ENCODE data around the gene CERS1.

Gene CERS1

GRCh38 chr19:18858906-18859646, 36.9 kb downstream of the CERS1 start:
- no peak for TF ChIP-seq POLR2AphosphoS5 (IDR thresholded peaks at IDR 0.05; ENCODE audit: low read depth, low read length)
- no peak for TF ChIP-seq TAF1 (IDR thresholded peaks at IDR 0.05; ENCODE audit: borderline replicate concordance, low read depth, low read length)
- TF ChIP-seq POLR2A (IDR thresholded peaks at IDR 0.05; ENCODE audit: low read depth, low read length) = no peak
- DNase-seq (ENCODE audit: insufficient read length) (no peak), FAIRE-seq (no peak)

DNA sequence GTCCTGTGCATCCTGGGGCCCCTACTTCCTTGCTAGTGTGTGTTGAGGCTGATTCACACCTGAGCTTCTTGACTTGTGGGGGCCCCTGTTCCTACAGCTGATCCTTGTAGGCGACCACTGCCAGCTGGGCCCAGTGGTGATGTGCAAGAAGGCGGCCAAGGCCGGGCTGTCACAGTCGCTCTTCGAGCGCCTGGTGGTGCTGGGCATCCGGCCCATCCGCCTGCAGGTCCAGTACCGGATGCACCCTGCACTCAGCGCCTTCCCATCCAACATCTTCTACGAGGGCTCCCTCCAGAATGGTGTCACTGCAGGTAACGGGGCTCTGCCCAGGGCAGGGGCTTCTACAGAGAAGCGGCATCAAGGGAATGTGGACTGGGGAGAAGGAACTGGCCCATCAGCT, 38.7 kb downstream of the CERS1 start:
- no peak for DNase-seq (ENCODE audit: insufficient read length)
- FAIRE-seq = no peak
- TF ChIP-seq TAF1 (IDR thresholded peaks at IDR 0.05; ENCODE audit: borderline replicate concordance, low read depth, low read length) (no peak), POLR2AphosphoS5 (IDR thresholded peaks at IDR 0.05; ENCODE audit: low read depth, low read length) (no peak), POLR2A (IDR thresholded peaks at IDR 0.05; ENCODE audit: low read depth, low read length) (no peak)

DNA sequence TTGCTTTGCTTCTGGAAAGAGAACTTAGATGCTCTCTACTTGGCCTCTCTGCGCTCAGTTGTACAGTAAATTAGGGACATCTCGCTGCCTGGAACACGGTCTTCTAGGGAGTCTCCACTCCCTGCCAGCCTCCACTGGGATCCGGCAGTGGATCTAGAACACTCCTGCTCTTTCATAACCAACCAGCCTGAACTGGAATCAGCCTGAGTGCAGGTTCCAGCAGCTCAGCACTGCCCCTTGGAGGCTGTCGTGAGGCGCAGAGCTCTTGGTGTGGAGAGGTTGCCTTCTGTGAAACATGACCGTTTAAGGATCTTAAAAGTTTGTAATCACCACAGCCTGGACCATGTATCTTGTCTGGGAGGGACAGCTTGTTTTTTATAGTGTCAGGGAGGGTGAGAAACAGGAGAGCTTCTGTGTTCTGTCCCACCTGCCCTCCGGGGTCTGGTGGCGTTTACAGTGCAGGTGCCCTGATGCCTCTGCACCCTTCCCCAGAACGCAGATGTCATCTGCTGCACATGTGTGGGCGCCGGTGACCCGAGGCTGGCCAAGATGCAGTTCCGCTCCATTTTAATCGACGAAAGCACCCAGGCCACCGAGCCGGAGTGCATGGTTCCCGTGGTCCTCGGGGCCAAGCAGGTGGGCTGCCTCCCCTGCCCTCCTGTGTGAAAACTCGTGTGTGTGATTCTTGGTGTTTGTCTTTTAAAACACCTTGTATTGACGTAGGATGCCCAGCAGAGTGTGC, 39.4 kb downstream of the CERS1 start:
- TF ChIP-seq POLR2A (IDR thresholded peaks at IDR 0.05; ENCODE audit: low read depth, low read length) = no peak
- TF ChIP-seq POLR2AphosphoS5 (IDR thresholded peaks at IDR 0.05; ENCODE audit: low read depth, low read length) = no peak; the same call in none of the 2 replicates
- TF ChIP-seq TAF1 (IDR thresholded peaks at IDR 0.05; ENCODE audit: borderline replicate concordance, low read depth, low read length) = no peak
- FAIRE-seq (no peak), DNase-seq (ENCODE audit: insufficient read length) (no peak)

DNA sequence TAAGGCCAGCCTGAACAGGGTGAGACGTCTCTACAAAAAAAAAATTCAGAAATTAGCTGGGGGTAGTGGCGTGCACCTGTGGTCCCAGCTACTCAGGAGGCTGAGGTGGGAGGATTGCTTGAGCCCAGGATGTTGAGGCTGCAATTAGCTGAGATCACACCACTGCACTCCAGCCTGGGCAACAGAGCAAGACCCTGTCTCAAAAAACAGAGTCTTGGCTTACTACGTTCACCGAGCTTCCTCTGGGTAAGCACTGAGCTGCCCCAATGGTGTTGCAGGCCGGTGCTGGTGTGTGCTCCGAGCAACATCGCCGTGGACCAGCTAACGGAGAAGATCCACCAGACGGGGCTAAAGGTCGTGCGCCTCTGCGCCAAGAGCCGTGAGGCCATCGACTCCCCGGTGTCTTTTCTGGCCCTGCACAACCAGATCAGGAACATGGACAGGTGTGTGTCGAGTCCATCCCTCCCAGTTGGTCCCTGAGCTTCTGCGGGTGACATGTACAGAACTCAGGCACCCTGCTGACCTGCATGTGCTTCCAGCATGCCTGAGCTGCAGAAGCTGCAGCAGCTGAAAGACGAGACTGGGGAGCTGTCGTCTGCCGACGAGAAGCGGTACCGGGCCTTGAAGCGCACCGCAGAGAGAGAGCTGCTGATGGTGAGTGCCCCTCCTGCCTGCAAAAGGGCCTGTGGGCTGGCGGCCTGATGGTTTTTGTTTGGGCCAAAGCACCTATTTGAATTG, 40.1 kb downstream of the CERS1 start:
- TF ChIP-seq POLR2AphosphoS5 (IDR thresholded peaks at IDR 0.05; ENCODE audit: low read depth, low read length) = no peak
- no peak for TF ChIP-seq TAF1 (IDR thresholded peaks at IDR 0.05; ENCODE audit: borderline replicate concordance, low read depth, low read length)
- no peak for TF ChIP-seq POLR2A (IDR thresholded peaks at IDR 0.05; ENCODE audit: low read depth, low read length)
- FAIRE-seq = no peak
- no peak for DNase-seq (ENCODE audit: insufficient read length)

DNA sequence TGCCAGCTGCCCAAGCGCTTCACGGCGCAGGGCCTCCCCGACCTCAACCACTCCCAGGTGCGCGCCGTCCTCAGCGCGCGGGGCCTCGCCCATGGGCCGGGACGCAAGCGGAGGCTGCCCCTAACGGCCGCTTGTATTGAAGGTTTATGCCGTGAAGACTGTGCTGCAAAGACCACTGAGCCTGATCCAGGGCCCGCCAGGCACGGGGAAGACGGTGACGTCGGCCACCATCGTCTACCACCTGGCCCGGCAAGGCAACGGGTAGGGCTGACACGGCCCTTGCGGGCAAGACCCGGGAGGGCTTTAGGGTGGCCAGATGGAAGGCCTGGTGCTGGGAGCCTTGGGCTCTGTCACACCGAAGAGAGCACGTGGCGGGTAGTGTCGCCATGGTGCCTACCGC, 41.0 kb downstream of the CERS1 start:
- DNase-seq (ENCODE audit: insufficient read length) (no peak), FAIRE-seq (no peak)
- TF ChIP-seq TAF1 (IDR thresholded peaks at IDR 0.05; ENCODE audit: borderline replicate concordance, low read depth, low read length) (no peak), POLR2AphosphoS5 (IDR thresholded peaks at IDR 0.05; ENCODE audit: low read depth, low read length) (no peak), POLR2A (IDR thresholded peaks at IDR 0.05; ENCODE audit: low read depth, low read length) (no peak)

- TF ChIP-seq POLR2A (IDR thresholded peaks at IDR 0.05; ENCODE audit: low read depth, low read length) (0 out of 2 replicates have a peak, but pooled peaks have one; percentile 15), POLR2AphosphoS5 (IDR thresholded peaks at IDR 0.05; ENCODE audit: low read depth, low read length) (no peak; the same call in 1 of the 2 replicates)
- no peak for DNase-seq (ENCODE audit: insufficient read length)
- FAIRE-seq = no peak
Observed at GRCh38 chr19:18853755-18854427, 42.1 kb downstream of the CERS1 start.

GRCh38 chr19:18852648-18853047, 43.3 kb downstream of the CERS1 start:
- TF ChIP-seq POLR2AphosphoS5 (IDR thresholded peaks at IDR 0.05; ENCODE audit: low read depth, low read length) = no peak
- no peak for TF ChIP-seq POLR2A (IDR thresholded peaks at IDR 0.05; ENCODE audit: low read depth, low read length)
- no peak for TF ChIP-seq TAF1 (IDR thresholded peaks at IDR 0.05; ENCODE audit: borderline replicate concordance, low read depth, low read length)
- FAIRE-seq (no peak), DNase-seq (ENCODE audit: insufficient read length) (no peak)

GRCh38 chr19:18851673-18852325, 44.2 kb downstream of the CERS1 start:
- no peak for FAIRE-seq
- DNase-seq (ENCODE audit: insufficient read length) = no peak
- TF ChIP-seq POLR2AphosphoS5 (IDR thresholded peaks at IDR 0.05; ENCODE audit: low read depth, low read length) (0 out of 2 replicates have a peak, but pooled peaks have one; percentile 1), TAF1 (IDR thresholded peaks at IDR 0.05; ENCODE audit: borderline replicate concordance, low read depth, low read length) (no peak)

DNA sequence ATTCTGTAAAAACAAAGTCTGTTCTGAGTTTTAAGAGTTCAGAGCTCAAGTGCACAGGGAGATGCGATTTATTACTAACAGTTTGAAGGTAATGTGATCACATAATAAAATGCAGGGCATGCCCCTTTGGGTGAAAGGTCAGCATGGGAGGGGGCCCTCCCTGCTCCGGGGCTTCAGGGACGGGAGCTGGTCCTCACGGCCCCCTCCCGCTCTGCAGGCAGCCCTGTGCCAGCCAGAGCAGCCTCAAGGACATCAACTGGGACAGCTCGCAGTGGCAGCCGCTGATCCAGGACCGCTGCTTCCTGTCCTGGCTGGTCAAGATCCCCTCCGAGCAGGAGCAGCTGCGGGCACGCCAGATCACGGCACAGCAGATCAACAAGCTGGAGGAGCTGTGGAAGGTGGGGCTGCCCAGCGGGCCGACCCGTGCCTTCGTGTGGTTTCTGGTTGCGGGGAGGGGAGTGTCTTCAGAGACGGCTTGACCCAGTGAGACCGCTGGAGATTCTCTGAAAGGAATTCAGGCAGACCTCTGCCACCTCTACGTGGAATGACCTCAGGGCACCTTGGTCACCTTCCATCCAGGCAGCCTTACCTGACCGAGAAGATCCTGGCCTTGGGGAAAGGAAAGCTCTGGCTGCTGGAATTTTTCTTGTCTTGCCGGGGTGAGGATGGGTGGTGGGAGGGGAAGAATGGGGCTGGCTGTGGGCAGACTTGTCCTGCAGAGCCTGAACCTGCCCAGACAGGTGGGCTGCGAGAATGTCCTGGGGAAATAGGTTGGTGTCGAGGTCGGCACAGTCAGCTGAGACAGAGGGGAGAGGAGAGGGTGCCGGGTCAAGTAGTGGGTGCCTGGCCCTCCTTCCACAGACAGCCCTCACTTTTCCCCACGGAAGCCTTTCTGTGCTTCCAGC, 45.2 kb downstream of the CERS1 start:
- no peak for TF ChIP-seq TAF1 (IDR thresholded peaks at IDR 0.05; ENCODE audit: borderline replicate concordance, low read depth, low read length)
- no peak; the same call in 1 of the 2 replicates for TF ChIP-seq POLR2AphosphoS5 (IDR thresholded peaks at IDR 0.05; ENCODE audit: low read depth, low read length)
- TF ChIP-seq POLR2A (IDR thresholded peaks at IDR 0.05; ENCODE audit: low read depth, low read length) = no peak
- FAIRE-seq (no peak), DNase-seq (ENCODE audit: insufficient read length) (no peak)
